HEK293T (cell line): ENCODE results near the gene MAGI2.

Source experiments
- ELF4 ChIP-seq: fragments of 450-650 bp; IDR thresholded peaks from 2 replicates; pipeline ENCODE4 v1.6.1; 2017; ENCODE audit warnings: antibody characterized with exemption
- FOXA1 ChIP-seq: fragments of 450-650 bp; IDR thresholded peaks from 2 replicates; pipeline ENCODE4 v1.6.1; 2016; ENCODE audit warnings: mild to moderate bottlenecking
- FOXM1 ChIP-seq: fragments of 450-650 bp; IDR thresholded peaks from 2 replicates; pipeline ENCODE4 v1.6.1; 2017; ENCODE audit warnings: mild to moderate bottlenecking, borderline replicate concordance
- HDGF ChIP-seq: fragments of 450-650 bp; IDR thresholded peaks from 2 replicates; pipeline ENCODE4 v1.6.1; 2017; ENCODE audit warnings: antibody characterized with exemption, borderline replicate concordance
- NFRKB ChIP-seq: fragments of 450-650 bp; IDR thresholded peaks from 2 replicates; pipeline ENCODE4 v1.6.1; 2016; ENCODE audit warnings: mild to moderate bottlenecking, moderate library complexity
- SP1 ChIP-seq: fragments of 450-650 bp; IDR thresholded peaks from 2 replicates; pipeline ENCODE4 v1.6.1; 2017
- SUZ12 ChIP-seq: fragments of 450-650 bp; IDR thresholded peaks from 2 replicates; pipeline ENCODE4 v1.6.1; 2016; ENCODE audit warnings: mild to moderate bottlenecking

GRCh38 chr7:78565784-78566183, 887.7 kb downstream of the MAGI2 start:
- TF ChIP-seq NFRKB = no peak
- no peak for TF ChIP-seq FOXA1
- no peak for TF ChIP-seq SUZ12
- no peak for TF ChIP-seq SP1
- no peak for TF ChIP-seq ELF4
- no peak for TF ChIP-seq FOXM1
- TF ChIP-seq HDGF = no peak
